Measurements from ENCODE around the gene SEMA4A.

GRCh38 chr1:156130578-156130942 lies 22.8 kb upstream of the SEMA4A start:
- TF ChIP-seq CTCF (IDR thresholded peaks at IDR 0.05), result no peak
- no peak for TF ChIP-seq POLR2A (IDR thresholded peaks at IDR 0.05)
- no peak for TF ChIP-seq EP300 (IDR thresholded peaks at IDR 0.05)
